ENCODE results near the gene TIMP2. TPM values are rescaled to one million over a fixed set of nuclear protein-coding genes. Genes with fewer than 3 reads are reported as not detected.

The TIMP2 gene
- total and polyA plus RNA-seq, 2 of the 13 experiments (the other 11 are each of a cell fraction or from before 2014, with no cell fraction given): 3.8 to 8.5 TPM

GRCh38 chr17:78842881-78843565, 82.2 kb downstream of the TIMP2 start (continued):
- TF ChIP-seq SYNCRIP (IDR thresholded peaks at IDR 0.05; ENCODE audit: insufficient read depth, low read depth, low read length) (no peak), XRCC5 (optimal IDR thresholded peaks at IDR 0.05; ENCODE audit: low read length) (peak; percentile 94), HIC2 (CRISPR knock-in tag; IDR thresholded peaks at IDR 0.05; ENCODE audit: low read depth) (peak; percentile 42; the same call in 1 of the 2 replicates), ZNF878 (CRISPR knock-in tag; IDR thresholded peaks at IDR 0.05) (no peak), HIVEP1 (CRISPR knock-in tag; IDR thresholded peaks at IDR 0.05) (0 out of 2 replicates have a peak, but pooled peaks have one; percentile 13), ZFP91 (CRISPR knock-in tag; IDR thresholded peaks at IDR 0.05; ENCODE audit: borderline replicate concordance) (peak; percentile 51; the same call in 1 of the 2 replicates), FOSL2 (CRISPR knock-in tag; IDR thresholded peaks at IDR 0.05) (no peak), PCBP2 (optimal IDR thresholded peaks at IDR 0.05; ENCODE audit: low read depth, low read length, poor library complexity, severe bottlenecking) (no peak), ZNF790 (CRISPR knock-in tag; IDR thresholded peaks at IDR 0.05; ENCODE audit: borderline replicate concordance) (no peak), ZNF891 (CRISPR knock-in tag; IDR thresholded peaks at IDR 0.05) (peak; percentile 47; the same call in 1 of the 2 replicates), SNAPC5 (CRISPR knock-in tag; IDR thresholded peaks at IDR 0.05; ENCODE audit: borderline replicate concordance) (no peak), YY1 (IDR thresholded peaks at IDR 0.05; ENCODE audit: insufficient read depth, insufficient replicate concordance, low read depth, low read length) (peak; percentile 57), ZNF691 (CRISPR knock-in tag; IDR thresholded peaks at IDR 0.05; ENCODE audit: borderline replicate concordance, low read depth) (0 out of 2 replicates have a peak, but pooled peaks have one; percentile 50), BHLHE40 (IDR thresholded peaks at IDR 0.05; ENCODE audit: low read length) (peak; percentile 35; the same call in 1 of the 2 replicates), HMGXB4 (CRISPR knock-in tag; IDR thresholded peaks at IDR 0.05; ENCODE audit: borderline replicate concordance in 1 of 2, low read depth in 1 of 2) (peak; percentile 36 to 77; a peak in 3 of 4 replicates), SMC3 (IDR thresholded peaks at IDR 0.05; ENCODE audit: low read length) (peak; percentile 64), ZNF644 (CRISPR knock-in tag; IDR thresholded peaks at IDR 0.05; ENCODE audit: low read depth) (peak; percentile 74; the same call in 1 of the 2 replicates), STAG1 (CRISPR knock-in tag; IDR thresholded peaks at IDR 0.05) (peak; percentile 71), HOXA3 (CRISPR knock-in tag; IDR thresholded peaks at IDR 0.05) (peak; percentile 51; the same call in 1 of the 2 replicates), NFE2L1 (CRISPR knock-in tag; IDR thresholded peaks at IDR 0.05; ENCODE audit: borderline replicate concordance) (no peak), KAT8 (CRISPR knock-in tag; IDR thresholded peaks at IDR 0.05) (peak; percentile 19; the same call in 1 of the 2 replicates), ZNF720 (CRISPR knock-in tag; IDR thresholded peaks at IDR 0.05) (no peak), ZNF33A (CRISPR knock-in tag; IDR thresholded peaks at IDR 0.05; ENCODE audit: borderline replicate concordance) (no peak)
